ENCODE results near the gene CA4.
"Not testable (repeated sequence)": the region's sequence is repeated elsewhere in the genome, so short reads cannot be mapped to it uniquely, and the experiment has no call there.

GRCh38 chr17:60186372-60186771, 36.6 kb downstream of the CA4 start:
- not testable (repeated sequence) for TF ChIP-seq ZNF565 (CRISPR knock-in tag; conservative IDR thresholded peaks at IDR 0.05; ENCODE audit: low read depth); ZFP30 (CRISPR knock-in tag; IDR thresholded peaks at IDR 0.05); PPARA (CRISPR knock-in tag; IDR thresholded peaks at IDR 0.05; ENCODE audit: borderline replicate concordance); ESRRG (CRISPR knock-in tag; IDR thresholded peaks at IDR 0.05); ZFP3 (CRISPR knock-in tag; IDR thresholded peaks at IDR 0.05); POU6F1 (CRISPR knock-in tag; IDR thresholded peaks at IDR 0.05; ENCODE audit: borderline replicate concordance, low read depth); OSR1 (CRISPR knock-in tag; IDR thresholded peaks at IDR 0.05)
